Neural cell (in vitro differentiated cells): ENCODE results near the gene DGKI. TPM values are rescaled to one million over a fixed set of nuclear protein-coding genes. Genes with fewer than 3 reads are reported as not detected.

Source experiments
- H2AFZ ChIP-seq: fragments of 200-600, 300-800 bp; sonication (generic), shearing (Covaris generic); 2 replicates; pipeline ENCODE4 v1.6.0; 2014; ENCODE audit warnings: low read depth, mild to moderate bottlenecking, antibody characterized with exemption, low read length, moderate library complexity
- H3F3A ChIP-seq: fragments of 200-600 bp; shearing (Covaris generic); 2 replicates; pipeline ENCODE4 v1.6.1; 2016; ENCODE audit warnings: mild to moderate bottlenecking, moderate library complexity, mixed read lengths, antibody characterized with exemption, low read length; ENCODE audit not compliant: insufficient read depth, poor library complexity, severe bottlenecking
- H3K27ac ChIP-seq: fragments of 200-600, 300-800 bp; sonication (generic), shearing (Covaris generic); 2 replicates; pipeline ENCODE4 v1.5.1; 2014; ENCODE audit warnings: mild to moderate bottlenecking, low read length, moderate library complexity
- H3K27me3 ChIP-seq: fragments of 300-800, 200-600 bp; sonication (generic), shearing (Covaris generic); 2 replicates; pipeline ENCODE4 v1.6.0; 2014; ENCODE audit warnings: mild to moderate bottlenecking, low read depth, low read length, moderate library complexity; ENCODE audit not compliant: insufficient read depth
- H3K36me3 ChIP-seq: fragments of 300-800, 200-600 bp; sonication (generic), shearing (Covaris generic); 2 replicates; pipeline ENCODE4 v1.5.1; 2014; ENCODE audit warnings: mild to moderate bottlenecking, antibody characterized with exemption, low read length, moderate library complexity; ENCODE audit not compliant: insufficient read depth
- H3K4me2 ChIP-seq: fragments of 300-800, 200-600 bp; sonication (generic), shearing (Covaris generic); 2 replicates; pipeline ENCODE4 v1.6.0; 2014; ENCODE audit warnings: mild to moderate bottlenecking, low read length
- H3K4me3 ChIP-seq: fragments of 300-800, 200-600 bp; sonication (generic), shearing (Covaris generic); 2 replicates; pipeline ENCODE4 v1.5.1; 2014; ENCODE audit warnings: mild to moderate bottlenecking, low read length, moderate library complexity
- H3K79me2 ChIP-seq: fragments of 200-600 bp; shearing (Covaris generic); replicated peaks from 2 replicates; pipeline ENCODE4 v1.6.0; 2014; ENCODE audit warnings: mild to moderate bottlenecking, low read length, moderate library complexity; ENCODE audit not compliant: insufficient read depth
- H3K9ac ChIP-seq: fragments of 300-800, 200-600 bp; sonication (generic), shearing (Covaris generic); 2 replicates; pipeline ENCODE4 v1.6.1; 2016; ENCODE audit warnings: mild to moderate bottlenecking, low read length, mixed read lengths
- H3K9me2 ChIP-seq: fragments of 200-600 bp; shearing (Covaris generic); 2 replicates; pipeline ENCODE4 v1.6.1; 2016; ENCODE audit warnings: mild to moderate bottlenecking, low read length, mixed read lengths; ENCODE audit not compliant: insufficient read depth
- H3K9me3 ChIP-seq: fragments of 200-600, 300-800 bp; sonication (generic), shearing (Covaris generic); 2 replicates; pipeline ENCODE4 v1.6.1; 2016; ENCODE audit warnings: mild to moderate bottlenecking, mixed run types, low read length, moderate library complexity, mixed read lengths
- H4K20me1 ChIP-seq: fragments of 200-600 bp; shearing (Covaris generic); 2 replicates; pipeline ENCODE4 v1.6.1; 2016; ENCODE audit warnings: mild to moderate bottlenecking, mixed run types; ENCODE audit not compliant: insufficient read depth
- CTCF ChIP-seq: fragments of 450-650 bp; IDR thresholded peaks from 2 replicates; pipeline ENCODE4 v1.5.1; 2014; ENCODE audit warnings: antibody characterized with exemption, mild to moderate bottlenecking, moderate library complexity; ENCODE audit not compliant: poor library complexity, severe bottlenecking
- EP300 ChIP-seq: fragments of 450-650 bp; conservative IDR thresholded peaks from 2 replicates; pipeline ENCODE4 v1.6.1; 2014; ENCODE audit warnings: antibody characterized with exemption, mild to moderate bottlenecking, moderate library complexity; ENCODE audit not compliant: poor library complexity, severe bottlenecking
- EZH2 ChIP-seq: fragments of 200-600, 300-800 bp; shearing (Covaris generic), sonication (generic); IDR thresholded peaks from 2 replicates; pipeline ENCODE4 v1.6.1; 2014; ENCODE audit warnings: antibody characterized with exemption, low read length, borderline replicate concordance, mild to moderate bottlenecking; ENCODE audit not compliant: insufficient read depth, poor library complexity, severe bottlenecking
- MXI1 ChIP-seq: fragments of 450-650 bp; conservative IDR thresholded peaks from 2 replicates; pipeline ENCODE4 v1.6.1; 2014; ENCODE audit warnings: antibody characterized with exemption, mild to moderate bottlenecking; ENCODE audit not compliant: poor library complexity, severe bottlenecking
- POLR2AphosphoS5 ChIP-seq: IDR thresholded peaks from 2 replicates; pipeline ENCODE4 v1.6.1; 2012
- RAD21 ChIP-seq: fragments of 450-650 bp; conservative IDR thresholded peaks from 2 replicates; pipeline ENCODE4 v1.6.1; 2014; ENCODE audit warnings: antibody characterized with exemption, mild to moderate bottlenecking, moderate library complexity
- REST ChIP-seq: IDR thresholded peaks from 2 replicates; pipeline ENCODE4 v1.6.1; 2012; ENCODE audit warnings: borderline replicate concordance
- SMC3 ChIP-seq: fragments of 450-650 bp; conservative IDR thresholded peaks from 2 replicates; pipeline ENCODE4 v1.6.1; 2014; ENCODE audit warnings: antibody characterized with exemption, mild to moderate bottlenecking, moderate library complexity; ENCODE audit not compliant: poor library complexity
- TAF1 ChIP-seq: IDR thresholded peaks from 2 replicates; pipeline ENCODE4 v1.6.1; 2012; ENCODE audit warnings: low read depth
- polyA plus RNA-seq: library from polyadenylated mRNA; depleted of rRNA; stranded (reverse); fragments of >200 nt; gene quantifications from 2 replicates; pipeline ENCODE4 v1.2.3, GENCODE V29; 2014

The DGKI gene
- polyA plus RNA-seq, 1 donor from 2014 or later: 15.8 TPM

- Histone ChIP-seq H3K36me3 (no peaks in the 10 kb centered on the region), H3F3A (no peaks in the 10 kb centered on the region), H3K4me2 (no peak overlapping the region), H3K27me3 (no peaks in the 10 kb centered on the region), H3K4me3 (no peak overlapping the region), H4K20me1 (no peaks in the 10 kb centered on the region), H3K27ac (no peak overlapping the region), H3K79me2 (no peaks in the 10 kb centered on the region), H3K9me3 (no peaks in the 10 kb centered on the region), H3K9me2 (no peaks in the 10 kb centered on the region), H2AFZ (no peak overlapping the region), H3K9ac (no peak overlapping the region)
- no peak for TF ChIP-seq REST
- TF ChIP-seq EZH2: no peak
- TF ChIP-seq RAD21: peak; percentile 88
- no peak for TF ChIP-seq EP300
- no peak for TF ChIP-seq POLR2AphosphoS5
- TF ChIP-seq MXI1: no peak
- peak; percentile 83 for TF ChIP-seq CTCF
- no peak for TF ChIP-seq TAF1
- peak; percentile 87 for TF ChIP-seq SMC3
These were observed 392.5 kb downstream of the DGKI start for GRCh38 chr7:137454246-137454724.

GRCh38 chr7:137453356-137453755, 393.4 kb downstream of the DGKI start:
- no peaks in the 10 kb centered on the region for H3K9me3 ChIP-seq
- no peak overlapping the region for H3K9ac ChIP-seq
- H2AFZ ChIP-seq: no peak overlapping the region
- no peaks in the 10 kb centered on the region for H3K27me3 ChIP-seq
- no peaks in the 10 kb centered on the region for H3F3A ChIP-seq
- no peaks in the 10 kb centered on the region for H3K9me2 ChIP-seq
- no peaks in the 10 kb centered on the region for H3K79me2 ChIP-seq
- no peak overlapping the region for H3K4me3 ChIP-seq
- no peak overlapping the region for H3K4me2 ChIP-seq
- TF ChIP-seq MXI1 (no peak), EZH2 (no peak), EP300 (no peak), POLR2AphosphoS5 (no peak), CTCF (no peak), TAF1 (no peak), REST (no peak), RAD21 (no peak), SMC3 (no peak)
- H4K20me1 ChIP-seq: no peaks in the 10 kb centered on the region
- H3K27ac ChIP-seq: no peak overlapping the region
- H3K36me3 ChIP-seq: no peaks in the 10 kb centered on the region
